Measurements from ENCODE around the gene LGR6. TPM values are rescaled to one million over a fixed set of nuclear protein-coding genes. Genes with fewer than 3 reads are reported as not detected.

LGR6 gene
- total and polyA plus RNA-seq, 2 donors (not counting 1 experiment from before 2014, with no cell fraction given) = 0.28 TPM; not detected in 1

GRCh38 chr1:202164271-202165037 is 29.1 kb upstream of the LGR6 start:
- Mint-ChIP-seq H3K27ac (peak overlapping the region; percentile 82), H3K9me3 (ENCODE audit: insufficient read depth) (no peaks in the 10 kb centered on the region), H3K4me3 (peak overlapping the region; percentile 69), H3K4me1 (peaks cover 71% of the 10 kb centered on the region), H3K27me3 (peaks cover 6% of the 10 kb centered on the region)
- H3K36me3 ChIP-seq (replicated peaks in 1 of 2; ENCODE audit: control extremely low read depth in 1 of 2, control insufficient read depth in 1 of 2, extremely low read depth in 1 of 2, insufficient read depth in 2 of 2, low read length in 1 of 2) = no peaks in the 10 kb centered on the region
- ChIA-PET POLR2A (no interaction called here), CTCF (interaction anchor here (0.9 to 1.8 kb wide), 4 partner anchors 10 to 25 kb away, joined by 3 to 10 read pairs (median 5); no protein-coding TSS in a partner anchor)
- H3K9ac ChIP-seq (ENCODE audit: low read length) = peak overlapping the region; percentile 30
- H3K4me2 ChIP-seq (replicated peaks; ENCODE audit: low read depth, low read length, poor library complexity, severe bottlenecking) = peak overlapping the region; percentile 91
- peaks cover 66 to 68% of the 10 kb centered on the region in 2 donors for H3K4me1 ChIP-seq (ENCODE audit: control insufficient read depth in 2 of 2, insufficient read depth in 2 of 2, low read length in 2 of 2)
- H4K20me1 ChIP-seq (ENCODE audit: control insufficient read depth, insufficient read depth, low read length, poor library complexity, severe bottlenecking) = peaks cover 3% of the 10 kb centered on the region
- DNase-seq = peak; percentile 90
- H3K4me3 ChIP-seq (ENCODE audit: control extremely low read depth in 1 of 5, extremely low read depth in 1 of 5, insufficient read depth in 1 of 5, low read depth in 2 of 5, low read length in 4 of 5) = peak overlapping the region in 2 of 5 experiments; percentile 1 to 5
- H3K27me3 ChIP-seq (replicated peaks in 1 of 4; ENCODE audit: control extremely low read depth in 1 of 4, control insufficient read depth in 3 of 4, insufficient read depth in 4 of 4, low read length in 3 of 4) = no peaks in the 10 kb centered on the region
- peaks cover 37% of the 10 kb centered on the region for H3K79me2 ChIP-seq (ENCODE audit: control insufficient read depth, insufficient read depth, low read length)
- peak; percentile 76 for ATAC-seq (ENCODE audit: low read depth)
- no peak overlapping the region for H2AFZ ChIP-seq (ENCODE audit: insufficient read depth, low read depth, low read length, poor library complexity, severe bottlenecking)
- intact Hi-C loops (cut with micrococcal nuclease) = loop anchor here (5.0 to 10.0 kb wide), 6 partner anchors 180 to 800 kb away; partner anchors contain the start of genes CSRP1, CYB5R1, IPO9 and RNPEP
- no peak for TF ChIP-seq EZH2 (IDR thresholded peaks at IDR 0.05; ENCODE audit: borderline replicate concordance, insufficient read depth, low read depth, low read length, poor library complexity, severe bottlenecking)
- 27% methylated on average over 9 of the region's 11 CpGs for WGBS (ENCODE audit: insufficient coverage)
- H3K27ac ChIP-seq (ENCODE audit: low read length in 2 of 2) = no peak overlapping the region
- no peaks in the 10 kb centered on the region for H3K9me3 ChIP-seq (ENCODE audit: control extremely low read depth in 1 of 3, control insufficient read depth in 2 of 3, insufficient read depth in 1 of 3, low read length in 2 of 3)

GRCh38 chr1:202165267-202165941 is 28.2 kb upstream of the LGR6 start:
- POLR2A ChIA-PET = no interaction called here
- peaks cover 27% of the 10 kb centered on the region for H3K79me2 ChIP-seq (ENCODE audit: control insufficient read depth, insufficient read depth, low read length)
- TF ChIP-seq EZH2 (IDR thresholded peaks at IDR 0.05; ENCODE audit: borderline replicate concordance, insufficient read depth, low read depth, low read length, poor library complexity, severe bottlenecking) (no peak), CTCF (IDR thresholded peaks at IDR 0.05) (no peak)
- Mint-ChIP-seq H3K4me1 (peaks cover 62% of the 10 kb centered on the region), H3K27ac (no peak overlapping the region), H3K4me3 (peak overlapping the region; percentile 69), H3K27me3 (peaks cover 6% of the 10 kb centered on the region), H3K9me3 (ENCODE audit: insufficient read depth) (no peaks in the 10 kb centered on the region)
- peak; percentile 33 for DNase-seq
- H3K4me3 ChIP-seq (ENCODE audit: control extremely low read depth in 1 of 5, extremely low read depth in 1 of 5, insufficient read depth in 1 of 5, low read depth in 2 of 5, low read length in 4 of 5) = no peak overlapping the region
- intact Hi-C loops (cut with micrococcal nuclease) = loop anchor here (10.0 kb wide), 3 partner anchors 181 to 799 kb away; partner anchors contain the start of genes CYB5R1 and RNPEP
- H3K9me3 ChIP-seq (ENCODE audit: control extremely low read depth in 1 of 3, control insufficient read depth in 2 of 3, insufficient read depth in 1 of 3, low read length in 2 of 3) = no peaks in the 10 kb centered on the region
- peak overlapping the region; percentile 91 for H3K4me2 ChIP-seq (replicated peaks; ENCODE audit: low read depth, low read length, poor library complexity, severe bottlenecking)
- H2AFZ ChIP-seq (ENCODE audit: insufficient read depth, low read depth, low read length, poor library complexity, severe bottlenecking) = no peak overlapping the region
- no peaks in the 10 kb centered on the region for H4K20me1 ChIP-seq (ENCODE audit: control insufficient read depth, insufficient read depth, low read length, poor library complexity, severe bottlenecking)
- peak overlapping the region; percentile 30 for H3K9ac ChIP-seq (ENCODE audit: low read length)
- no peaks in the 10 kb centered on the region for H3K36me3 ChIP-seq (replicated peaks in 1 of 2; ENCODE audit: control extremely low read depth in 1 of 2, control insufficient read depth in 1 of 2, extremely low read depth in 1 of 2, insufficient read depth in 2 of 2, low read length in 1 of 2)
- H3K27me3 ChIP-seq (replicated peaks in 1 of 4; ENCODE audit: control extremely low read depth in 1 of 4, control insufficient read depth in 3 of 4, insufficient read depth in 4 of 4, low read length in 3 of 4) = no peaks in the 10 kb centered on the region
- ATAC-seq (ENCODE audit: low read depth) = no peak
- peaks cover 56 to 62% of the 10 kb centered on the region in 2 donors for H3K4me1 ChIP-seq (ENCODE audit: control insufficient read depth in 2 of 2, insufficient read depth in 2 of 2, low read length in 2 of 2)
- 75% methylated on average over 15 of the region's 20 CpGs for WGBS (ENCODE audit: insufficient coverage)
- CTCF ChIA-PET = interaction anchor here (0.9 to 1.0 kb wide), 2 partner anchors 11 to 24 kb away, joined by 3 to 4 read pairs; no protein-coding TSS in a partner anchor
- no peak overlapping the region for H3K27ac ChIP-seq (ENCODE audit: low read length in 2 of 2)
